Right lobe of liver (tissue), 4 donors: ENCODE measurements around the gene CCDC88C.

Experiments
- POLR2A ChIP-seq: fragments of 450-650 bp; IDR thresholded peaks from one replicate; pipeline ENCODE4 v1.6.1; 2017; ENCODE audit warnings: antibody characterized with exemption, mild to moderate bottlenecking
- TF ChIP-seq, protein P1 (sequence below), 4 donors: fragments of 200-600 bp in 3 of 4; fragments of 450-650 bp in 1 of 4; IDR thresholded peaks; one replicate each; pipeline versions ENCODE4 v1.5.1 to v1.8.0; 2016 to 2022; ENCODE audit warnings: antibody characterized with exemption in 4 of 4, mild to moderate bottlenecking in 2 of 4
- donor health status: DM: no; HTN: no; CAD: no.
- donor health status: DM: no; HTN: no; CAD: no.
- donor health status: DM: no; HTN: yes; CAD: no.

DNA sequence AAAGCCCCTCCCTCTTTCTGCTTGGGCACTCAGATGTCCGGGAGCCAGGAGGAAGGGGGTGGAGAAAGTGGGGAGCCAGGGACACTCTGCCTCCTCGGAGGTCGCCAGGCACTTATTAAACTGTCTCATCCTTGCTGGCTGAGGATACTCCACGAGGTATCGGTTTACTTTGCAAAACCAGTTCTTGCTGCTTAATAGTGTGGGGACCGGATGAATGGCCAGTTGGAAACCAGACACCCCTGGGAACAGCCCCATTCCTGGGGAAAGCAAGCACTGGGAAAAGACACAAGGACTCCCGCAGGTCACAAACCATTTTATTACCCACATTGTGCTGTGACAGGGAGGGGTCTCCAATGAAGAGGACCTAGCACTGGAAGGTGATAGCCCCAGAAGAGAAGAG, 34.2 kb downstream of the CCDC88C start:
- TF ChIP-seq POLR2A: no peak
- TF ChIP-seq, protein P1, sequence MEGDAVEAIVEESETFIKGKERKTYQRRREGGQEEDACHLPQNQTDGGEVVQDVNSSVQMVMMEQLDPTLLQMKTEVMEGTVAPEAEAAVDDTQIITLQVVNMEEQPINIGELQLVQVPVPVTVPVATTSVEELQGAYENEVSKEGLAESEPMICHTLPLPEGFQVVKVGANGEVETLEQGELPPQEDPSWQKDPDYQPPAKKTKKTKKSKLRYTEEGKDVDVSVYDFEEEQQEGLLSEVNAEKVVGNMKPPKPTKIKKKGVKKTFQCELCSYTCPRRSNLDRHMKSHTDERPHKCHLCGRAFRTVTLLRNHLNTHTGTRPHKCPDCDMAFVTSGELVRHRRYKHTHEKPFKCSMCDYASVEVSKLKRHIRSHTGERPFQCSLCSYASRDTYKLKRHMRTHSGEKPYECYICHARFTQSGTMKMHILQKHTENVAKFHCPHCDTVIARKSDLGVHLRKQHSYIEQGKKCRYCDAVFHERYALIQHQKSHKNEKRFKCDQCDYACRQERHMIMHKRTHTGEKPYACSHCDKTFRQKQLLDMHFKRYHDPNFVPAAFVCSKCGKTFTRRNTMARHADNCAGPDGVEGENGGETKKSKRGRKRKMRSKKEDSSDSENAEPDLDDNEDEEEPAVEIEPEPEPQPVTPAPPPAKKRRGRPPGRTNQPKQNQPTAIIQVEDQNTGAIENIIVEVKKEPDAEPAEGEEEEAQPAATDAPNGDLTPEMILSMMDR (IDR thresholded peaks at IDR 0.05): no peak
